ENCODE measurements around the gene OR52I1. TPM values are rescaled to one million over a fixed set of nuclear protein-coding genes. Genes with fewer than 3 reads are reported as not detected.
A peak's percentile ranks its signal among the peaks of the same experiment; 100 is the strongest.

Gene OR52I1
- total RNA-seq, 2 donors from 2014 or later = not detected

GRCh38 chr11:4610258-4610935 is 16.6 kb downstream of the OR52I1 start:
- Histone ChIP-seq H3K9me3 (no peaks in the 10 kb centered on the region), H3K4me1 (ENCODE audit: control insufficient read depth in 1 of 2, low read depth in 2 of 2) (peaks cover 5 to 29% of the 10 kb centered on the region in 2 donors), H3K36me3 (no peaks in the 10 kb centered on the region), H3K4me3 (peak overlapping the region; percentile 61), H3K27me3 (replicated peaks; ENCODE audit: insufficient read depth) (no peaks in the 10 kb centered on the region), H3K27ac (peak overlapping the region; percentile 6 to 43)
- no peak for TF ChIP-seq CTCF (IDR thresholded peaks at IDR 0.05)
- ATAC-seq (ENCODE audit: insufficient number of reproducible peaks, low FRiP score, low read depth) = no peak
- DNase-seq (ENCODE audit: low spot score) = no peak

- Histone ChIP-seq H3K27ac (no peak overlapping the region), H3K36me3 (no peaks in the 10 kb centered on the region), H3K4me3 (no peak overlapping the region), H3K9me3 (no peaks in the 10 kb centered on the region), H3K4me1 (ENCODE audit: control insufficient read depth in 1 of 2, low read depth in 2 of 2) (peaks cover 3 to 17% of the 10 kb centered on the region in 2 donors), H3K27me3 (replicated peaks; ENCODE audit: insufficient read depth) (no peaks in the 10 kb centered on the region)
- no peak for ATAC-seq (ENCODE audit: insufficient number of reproducible peaks, low FRiP score, low read depth)
- DNase-seq (ENCODE audit: low spot score) = no peak
- no peak for TF ChIP-seq CTCF (IDR thresholded peaks at IDR 0.05)
These were observed 18.1 kb downstream of the OR52I1 start for GRCh38 chr11:4611986-4612385.

- no peak overlapping the region for H3K4me3 ChIP-seq
- H3K36me3 ChIP-seq = no peaks in the 10 kb centered on the region
- no peak overlapping the region for H3K27ac ChIP-seq
- TF ChIP-seq CTCF (IDR thresholded peaks at IDR 0.05) = no peak
- DNase-seq (ENCODE audit: low spot score) (no peak), ATAC-seq (ENCODE audit: insufficient number of reproducible peaks, low FRiP score, low read depth) (no peak)
- H3K4me1 ChIP-seq (ENCODE audit: control insufficient read depth in 1 of 2, low read depth in 2 of 2) = no peaks in the 10 kb centered on the region
- H3K9me3 ChIP-seq = no peaks in the 10 kb centered on the region
- H3K27me3 ChIP-seq (replicated peaks; ENCODE audit: insufficient read depth) = no peaks in the 10 kb centered on the region
These were observed 22.1 kb downstream of the OR52I1 start for GRCh38 chr11:4615856-4616444.

GRCh38 chr11:4619514-4619913 is 25.7 kb downstream of the OR52I1 start:
- no peak for DNase-seq (ENCODE audit: low spot score)
- Histone ChIP-seq H3K4me3 (no peak overlapping the region), H3K36me3 (no peaks in the 10 kb centered on the region), H3K4me1 (ENCODE audit: control insufficient read depth in 1 of 2, low read depth in 2 of 2) (no peaks in the 10 kb centered on the region), H3K9me3 (no peaks in the 10 kb centered on the region), H3K27ac (no peak overlapping the region), H3K27me3 (replicated peaks; ENCODE audit: insufficient read depth) (no peaks in the 10 kb centered on the region)
- no peak for ATAC-seq (ENCODE audit: insufficient number of reproducible peaks, low FRiP score, low read depth)
- TF ChIP-seq CTCF (IDR thresholded peaks at IDR 0.05) = no peak

- DNase-seq (ENCODE audit: low spot score) = no peak
- no peak for ATAC-seq (ENCODE audit: insufficient number of reproducible peaks, low FRiP score, low read depth)
These were observed 32.6 kb downstream of the OR52I1 start for GRCh38 chr11:4626207-4627099.

More at GRCh38 chr11:4626207-4627099, 32.6 kb downstream of the OR52I1 start:
- H3K36me3 ChIP-seq = no peaks in the 10 kb centered on the region
- H3K9me3 ChIP-seq = peaks cover 4% of the 10 kb centered on the region
- TF ChIP-seq CTCF (IDR thresholded peaks at IDR 0.05) = peak; percentile 22
- no peak overlapping the region for H3K4me3 ChIP-seq
- no peak overlapping the region for H3K27ac ChIP-seq
- H3K4me1 ChIP-seq (ENCODE audit: control insufficient read depth in 1 of 2, low read depth in 2 of 2) = no peaks in the 10 kb centered on the region
- H3K27me3 ChIP-seq (replicated peaks; ENCODE audit: insufficient read depth) = no peaks in the 10 kb centered on the region
